ENCODE data around the gene RTCA.
"Not testable (repeated sequence)": the region's sequence is repeated elsewhere in the genome, so short reads cannot be mapped to it uniquely, and the experiment has no call there.

The RTCA gene

DNA sequence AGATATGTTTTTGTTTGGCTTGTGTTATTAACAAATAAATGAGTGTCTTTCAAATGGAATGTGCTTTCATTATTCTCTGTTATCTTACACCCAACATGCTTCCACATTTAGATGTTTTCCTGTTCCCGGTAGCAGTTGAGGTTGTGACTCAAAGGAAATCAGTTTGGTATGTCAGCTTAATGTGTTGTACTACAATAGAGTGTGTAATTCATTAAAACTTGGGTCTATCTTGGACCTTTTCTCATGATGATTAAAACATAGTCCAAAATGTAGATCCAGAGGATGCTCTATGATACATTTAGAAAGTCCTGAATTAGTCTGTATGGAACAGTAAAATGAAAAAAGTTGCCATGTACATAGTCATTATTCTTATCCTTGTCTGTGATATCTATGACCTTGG is 26.7 kb downstream of the RTCA start:
- no peaks in the 10 kb centered on the region for H3K4me1 ChIP-seq (ENCODE audit: control insufficient read depth, insufficient read depth, low read length)
- no peak overlapping the region for H3K9ac ChIP-seq (ENCODE audit: low read length)
- no peak overlapping the region for H3K4me3 ChIP-seq (ENCODE audit: low read length)
- no peaks in the 10 kb centered on the region for H3K27me3 ChIP-seq (replicated peaks; ENCODE audit: control insufficient read depth, insufficient read depth, low read length)
- no peaks in the 10 kb centered on the region for H3K9me3 ChIP-seq (ENCODE audit: control insufficient read depth, low read length)
- DNase-seq (ENCODE audit: low read depth): no peak
- peaks cover 61% of the 10 kb centered on the region for H3K36me3 ChIP-seq (ENCODE audit: control insufficient read depth, insufficient read depth, low read length, severe bottlenecking)

DNA sequence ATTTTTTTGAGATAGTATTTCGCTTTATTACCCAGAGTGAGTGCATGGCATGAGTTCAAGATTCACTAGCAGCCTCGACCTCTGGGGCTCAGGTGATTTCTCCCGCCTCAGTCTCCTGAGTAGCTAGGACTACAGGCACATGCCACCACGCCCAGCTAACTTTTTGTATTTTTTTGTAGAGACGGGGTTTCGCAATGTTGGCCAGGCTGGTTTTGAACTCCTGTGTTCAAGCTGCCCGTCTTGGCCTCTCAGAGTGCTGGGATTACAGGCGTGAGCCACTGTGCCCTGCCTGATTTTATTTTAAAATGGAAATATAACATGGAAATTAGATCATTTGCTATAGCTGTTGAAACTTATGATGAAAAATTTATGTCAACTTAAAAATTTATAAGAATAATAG is 30.1 kb downstream of the RTCA start:
- no peak overlapping the region for H3K9ac ChIP-seq (ENCODE audit: low read length)
- no peak for DNase-seq (ENCODE audit: low read depth)
- no peak overlapping the region for H3K4me3 ChIP-seq (ENCODE audit: low read length)
- no peaks in the 10 kb centered on the region for H3K9me3 ChIP-seq (ENCODE audit: control insufficient read depth, low read length)
- no peaks in the 10 kb centered on the region for H3K4me1 ChIP-seq (ENCODE audit: control insufficient read depth, insufficient read depth, low read length)
- peaks cover 27% of the 10 kb centered on the region for H3K36me3 ChIP-seq (ENCODE audit: control insufficient read depth, insufficient read depth, low read length, severe bottlenecking)
- no peaks in the 10 kb centered on the region for H3K27me3 ChIP-seq (replicated peaks; ENCODE audit: control insufficient read depth, insufficient read depth, low read length)

DNA sequence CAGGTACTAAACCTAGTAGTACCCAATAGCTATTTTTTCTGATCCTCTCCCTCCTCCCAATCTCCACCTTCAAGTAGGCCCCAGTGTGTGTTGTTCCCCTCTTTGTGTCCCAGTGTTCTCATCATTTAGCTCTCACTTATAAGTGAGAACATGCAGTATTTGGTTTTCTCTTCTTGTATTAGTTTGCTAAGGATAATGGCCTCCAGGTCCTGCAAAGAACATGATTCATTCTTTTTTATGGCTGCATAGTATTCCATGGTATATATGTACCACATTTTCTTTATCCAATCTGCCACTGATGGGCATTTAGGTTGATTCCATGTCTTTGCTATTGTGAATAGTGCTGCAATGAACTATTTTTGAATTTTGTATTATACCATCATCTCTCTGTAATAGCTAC is 31.0 kb downstream of the RTCA start:
- not testable (repeated sequence) for H3K4me3 ChIP-seq (ENCODE audit: low read length); H3K9me3 ChIP-seq (ENCODE audit: control insufficient read depth, low read length); H3K4me1 ChIP-seq (ENCODE audit: control insufficient read depth, insufficient read depth, low read length); H3K27me3 ChIP-seq (replicated peaks; ENCODE audit: control insufficient read depth, insufficient read depth, low read length); H3K9ac ChIP-seq (ENCODE audit: low read length); DNase-seq (ENCODE audit: low read depth)
- H3K36me3 ChIP-seq (ENCODE audit: control insufficient read depth, insufficient read depth, low read length, severe bottlenecking): peaks cover 18% of the 10 kb centered on the region

DNA sequence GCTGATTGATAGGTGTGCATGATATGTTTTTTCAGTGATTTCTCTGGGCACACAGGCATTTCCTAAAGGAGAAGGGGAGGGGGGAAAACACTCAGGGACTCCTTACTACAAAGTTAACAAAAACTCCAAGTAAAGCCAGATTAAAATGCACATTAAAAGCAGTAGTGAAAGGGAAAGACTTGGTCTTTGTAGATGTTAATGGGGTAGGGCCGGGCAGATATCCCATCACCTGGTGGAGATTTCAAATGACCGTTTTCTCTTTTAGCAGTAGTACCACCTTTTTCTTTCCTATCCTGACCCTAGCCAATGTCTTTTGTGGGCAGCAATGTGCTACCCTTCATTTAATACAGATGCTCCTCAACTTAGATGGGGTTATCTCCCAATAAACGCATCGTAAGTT is 32.5 kb downstream of the RTCA start:
- no peak for DNase-seq (ENCODE audit: low read depth)
- Histone ChIP-seq H3K4me3 (ENCODE audit: low read length) (no peak overlapping the region), H3K27me3 (replicated peaks; ENCODE audit: control insufficient read depth, insufficient read depth, low read length) (no peaks in the 10 kb centered on the region), H3K9ac (ENCODE audit: low read length) (no peak overlapping the region), H3K4me1 (ENCODE audit: control insufficient read depth, insufficient read depth, low read length) (no peaks in the 10 kb centered on the region), H3K9me3 (ENCODE audit: control insufficient read depth, low read length) (no peaks in the 10 kb centered on the region), H3K36me3 (ENCODE audit: control insufficient read depth, insufficient read depth, low read length, severe bottlenecking) (peaks cover 3% of the 10 kb centered on the region)

DNA sequence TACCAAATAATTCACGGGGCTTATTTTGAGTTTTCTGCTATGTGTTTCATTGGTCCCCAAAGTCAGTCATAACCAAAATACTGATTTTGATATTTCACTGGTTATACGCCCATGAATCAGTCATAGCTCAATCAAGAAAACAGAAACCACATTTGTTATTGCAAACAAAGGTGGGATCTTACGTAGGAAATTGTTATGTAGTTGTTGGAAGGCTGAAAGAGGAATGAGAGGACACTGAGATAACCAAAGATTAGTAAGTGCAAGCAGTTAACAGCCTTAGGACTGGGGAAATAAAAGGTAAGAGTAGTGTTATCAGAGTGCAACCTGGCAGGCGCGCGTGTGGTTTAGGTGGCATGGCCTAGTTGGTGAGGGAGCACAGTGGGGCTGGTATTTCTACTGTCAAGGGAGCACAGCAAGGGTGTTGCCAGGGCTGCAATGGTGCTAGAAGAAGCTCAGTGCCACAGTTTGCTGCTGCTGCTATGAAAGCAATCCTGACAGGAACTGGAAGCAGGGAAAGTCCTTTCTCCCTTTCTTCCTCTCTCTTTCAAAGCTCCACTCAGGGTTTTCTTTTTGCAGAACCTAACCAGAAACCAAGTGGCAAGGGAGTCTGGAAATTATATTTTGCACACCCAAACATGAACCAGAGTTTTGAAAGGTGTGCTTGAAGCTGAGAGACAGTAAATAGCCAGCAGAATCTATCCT is 33.7 kb downstream of the RTCA start:
- Histone ChIP-seq H3K4me1 (ENCODE audit: control insufficient read depth, insufficient read depth, low read length) (no peaks in the 10 kb centered on the region), H3K4me3 (ENCODE audit: low read length) (no peak overlapping the region), H3K9me3 (ENCODE audit: control insufficient read depth, low read length) (no peaks in the 10 kb centered on the region), H3K27me3 (replicated peaks; ENCODE audit: control insufficient read depth, insufficient read depth, low read length) (no peaks in the 10 kb centered on the region), H3K36me3 (ENCODE audit: control insufficient read depth, insufficient read depth, low read length, severe bottlenecking) (no peaks in the 10 kb centered on the region), H3K9ac (ENCODE audit: low read length) (no peak overlapping the region)
- DNase-seq (ENCODE audit: low read depth): no peak

DNA sequence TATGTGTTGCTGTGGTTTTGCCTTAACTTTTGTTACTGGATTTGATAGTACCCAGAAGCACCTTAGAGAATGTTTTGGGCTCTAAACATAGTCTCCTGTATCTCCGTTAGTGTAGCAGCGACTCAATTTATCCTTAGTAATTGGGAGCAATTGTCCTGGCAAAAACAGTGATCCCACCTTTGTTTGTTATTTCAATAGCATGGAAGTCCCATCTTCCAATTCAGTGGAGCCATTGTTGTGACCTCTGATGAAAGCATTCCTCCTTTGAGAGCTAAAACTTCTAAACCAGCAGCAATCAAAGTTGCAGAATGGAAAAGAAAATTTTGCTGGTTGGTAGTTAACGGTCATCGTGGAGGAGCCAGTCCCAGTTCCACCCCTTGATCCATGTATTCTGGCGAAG is 34.7 kb downstream of the RTCA start:
- Histone ChIP-seq H3K9ac (ENCODE audit: low read length) (no peak overlapping the region), H3K27me3 (replicated peaks; ENCODE audit: control insufficient read depth, insufficient read depth, low read length) (no peaks in the 10 kb centered on the region), H3K4me1 (ENCODE audit: control insufficient read depth, insufficient read depth, low read length) (no peaks in the 10 kb centered on the region), H3K36me3 (ENCODE audit: control insufficient read depth, insufficient read depth, low read length, severe bottlenecking) (no peaks in the 10 kb centered on the region), H3K4me3 (ENCODE audit: low read length) (no peak overlapping the region), H3K9me3 (ENCODE audit: control insufficient read depth, low read length) (no peaks in the 10 kb centered on the region)
- DNase-seq (ENCODE audit: low read depth): no peak

DNA sequence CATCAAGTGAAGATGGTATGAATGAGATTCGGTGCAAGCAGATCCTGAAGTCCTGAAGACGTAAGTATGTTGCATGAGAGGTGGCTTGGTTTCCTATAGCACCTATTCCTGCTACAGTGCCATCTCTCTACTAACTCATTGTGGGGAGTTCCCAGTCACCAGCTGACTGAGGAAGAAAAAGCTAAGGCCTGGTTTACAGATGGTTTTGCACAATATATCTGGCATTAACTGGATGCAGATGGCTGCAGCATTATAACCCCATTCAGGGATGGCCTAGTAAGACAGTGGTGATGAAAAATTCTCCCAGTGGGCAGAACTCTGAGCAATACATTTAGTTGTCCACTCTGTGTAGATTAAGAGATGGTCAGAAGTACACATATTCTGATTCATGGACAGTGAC is 36.7 kb downstream of the RTCA start:
- Histone ChIP-seq H3K9me3 (ENCODE audit: control insufficient read depth, low read length) (no peaks in the 10 kb centered on the region), H3K4me3 (ENCODE audit: low read length) (no peak overlapping the region), H3K4me1 (ENCODE audit: control insufficient read depth, insufficient read depth, low read length) (no peaks in the 10 kb centered on the region), H3K27me3 (replicated peaks; ENCODE audit: control insufficient read depth, insufficient read depth, low read length) (no peaks in the 10 kb centered on the region), H3K36me3 (ENCODE audit: control insufficient read depth, insufficient read depth, low read length, severe bottlenecking) (no peaks in the 10 kb centered on the region), H3K9ac (ENCODE audit: low read length) (no peak overlapping the region)
- DNase-seq (ENCODE audit: low read depth): no peak

DNA sequence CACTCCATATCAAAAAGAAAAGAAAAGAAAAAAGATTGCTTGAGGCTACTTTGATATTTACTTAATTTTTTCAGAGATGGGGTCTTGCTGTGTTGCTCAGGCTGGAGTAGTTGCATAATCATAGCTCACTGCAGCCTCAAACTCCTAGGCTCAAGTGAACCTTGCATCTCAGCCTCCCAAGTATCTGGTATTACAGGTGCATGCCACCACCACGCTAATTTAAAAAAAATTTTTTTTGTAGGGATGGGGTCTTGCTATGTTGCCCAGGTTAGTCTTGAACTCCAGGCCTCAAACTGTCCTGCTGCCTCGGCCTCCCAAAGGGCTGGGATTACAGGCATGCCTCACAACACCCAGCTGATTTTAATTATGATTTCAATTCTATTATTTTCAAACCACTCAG is 38.2 kb downstream of the RTCA start:
- H3K4me1 ChIP-seq (ENCODE audit: control insufficient read depth, insufficient read depth, low read length): no peaks in the 10 kb centered on the region
- no peak for DNase-seq (ENCODE audit: low read depth)

DNA sequence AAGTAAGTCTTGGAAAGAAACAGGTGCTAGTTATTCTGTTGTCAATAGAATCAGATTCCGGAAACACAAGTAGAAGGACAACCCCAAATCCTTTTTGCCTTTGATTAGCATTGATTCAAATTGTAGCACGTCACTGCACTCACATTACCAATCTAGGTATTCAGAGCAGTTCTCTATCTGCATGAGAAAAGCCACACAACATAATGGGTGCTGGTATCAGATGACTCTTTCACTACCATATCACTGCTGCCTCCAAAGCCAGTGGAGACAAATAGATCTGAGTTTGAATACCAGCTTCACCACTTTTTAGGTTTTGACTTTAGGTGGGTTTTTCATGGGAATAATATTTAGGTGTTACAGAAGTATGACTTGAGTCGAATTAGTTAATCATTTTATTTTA is 38.9 kb downstream of the RTCA start:
- Histone ChIP-seq H3K4me3 (ENCODE audit: low read length) (no peak overlapping the region), H3K27me3 (replicated peaks; ENCODE audit: control insufficient read depth, insufficient read depth, low read length) (no peaks in the 10 kb centered on the region), H3K4me1 (ENCODE audit: control insufficient read depth, insufficient read depth, low read length) (no peaks in the 10 kb centered on the region), H3K36me3 (ENCODE audit: control insufficient read depth, insufficient read depth, low read length, severe bottlenecking) (no peaks in the 10 kb centered on the region), H3K9ac (ENCODE audit: low read length) (no peak overlapping the region), H3K9me3 (ENCODE audit: control insufficient read depth, low read length) (no peaks in the 10 kb centered on the region)
- DNase-seq (ENCODE audit: low read depth): no peak

More for the DNA sequence above, 38.2 kb downstream of the RTCA start:
- no peaks in the 10 kb centered on the region for H3K27me3 ChIP-seq (replicated peaks; ENCODE audit: control insufficient read depth, insufficient read depth, low read length)
- H3K9me3 ChIP-seq (ENCODE audit: control insufficient read depth, low read length): no peaks in the 10 kb centered on the region
- no peak overlapping the region for H3K4me3 ChIP-seq (ENCODE audit: low read length)
- no peaks in the 10 kb centered on the region for H3K36me3 ChIP-seq (ENCODE audit: control insufficient read depth, insufficient read depth, low read length, severe bottlenecking)
- H3K9ac ChIP-seq (ENCODE audit: low read length): no peak overlapping the region

DNA sequence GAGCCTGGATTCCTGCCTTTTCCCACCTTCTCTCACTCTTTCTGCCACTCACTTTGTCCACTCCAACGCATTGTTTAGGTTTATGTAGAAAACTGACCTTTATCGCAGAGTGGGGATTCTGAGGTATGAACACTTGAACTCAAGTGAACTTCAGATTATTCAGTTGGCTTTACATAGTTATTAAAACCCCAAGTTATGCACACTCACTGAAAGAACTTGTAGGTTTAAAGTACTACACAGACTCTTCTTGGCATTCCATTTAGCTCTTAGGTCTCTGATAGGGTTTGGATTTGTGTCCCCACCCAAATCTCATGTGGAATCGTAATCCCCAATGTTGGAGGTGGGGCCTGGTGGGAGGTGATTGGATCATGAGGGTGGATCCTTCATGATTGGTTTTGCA is 39.9 kb downstream of the RTCA start:
- no peaks in the 10 kb centered on the region for H3K27me3 ChIP-seq (replicated peaks; ENCODE audit: control insufficient read depth, insufficient read depth, low read length)
- H3K36me3 ChIP-seq (ENCODE audit: control insufficient read depth, insufficient read depth, low read length, severe bottlenecking): no peaks in the 10 kb centered on the region
- H3K4me1 ChIP-seq (ENCODE audit: control insufficient read depth, insufficient read depth, low read length): no peaks in the 10 kb centered on the region
- DNase-seq (ENCODE audit: low read depth): no peak
- H3K9me3 ChIP-seq (ENCODE audit: control insufficient read depth, low read length): no peaks in the 10 kb centered on the region
- H3K9ac ChIP-seq (ENCODE audit: low read length): no peak overlapping the region
- H3K4me3 ChIP-seq (ENCODE audit: low read length): no peak overlapping the region

DNA sequence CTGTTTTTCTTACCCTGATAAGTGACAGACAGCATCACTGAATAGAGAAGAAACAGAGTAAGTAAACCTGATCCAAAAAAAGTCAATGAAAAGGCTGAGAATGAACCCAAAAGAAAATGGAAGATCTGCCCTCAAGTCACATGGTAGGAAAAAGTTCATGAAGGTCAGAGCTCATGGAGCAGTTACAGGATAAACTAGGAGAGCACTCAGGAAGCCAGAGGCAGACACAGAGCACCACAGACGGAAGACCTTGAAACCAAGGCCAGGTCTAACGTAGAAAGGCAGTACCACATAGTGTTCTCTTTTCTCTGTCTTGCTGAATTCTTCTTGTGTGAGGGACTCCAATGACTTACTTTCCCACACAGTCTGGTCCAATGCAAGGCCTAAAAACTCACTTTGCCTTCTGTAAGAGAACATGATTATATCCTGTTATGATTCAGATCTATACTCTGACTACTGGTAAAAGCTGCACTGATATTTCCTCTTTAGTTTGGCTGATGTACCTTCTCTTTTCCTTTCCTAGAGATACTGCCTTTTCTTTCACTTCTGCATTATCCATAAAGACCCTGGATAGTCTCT is 40.8 kb downstream of the RTCA start:
- Histone ChIP-seq H3K9me3 (ENCODE audit: control insufficient read depth, low read length) (no peaks in the 10 kb centered on the region), H3K36me3 (ENCODE audit: control insufficient read depth, insufficient read depth, low read length, severe bottlenecking) (no peaks in the 10 kb centered on the region), H3K27me3 (replicated peaks; ENCODE audit: control insufficient read depth, insufficient read depth, low read length) (no peaks in the 10 kb centered on the region), H3K4me1 (ENCODE audit: control insufficient read depth, insufficient read depth, low read length) (no peaks in the 10 kb centered on the region), H3K9ac (ENCODE audit: low read length) (no peak overlapping the region), H3K4me3 (ENCODE audit: low read length) (no peak overlapping the region)
- no peak for DNase-seq (ENCODE audit: low read depth)

DNA sequence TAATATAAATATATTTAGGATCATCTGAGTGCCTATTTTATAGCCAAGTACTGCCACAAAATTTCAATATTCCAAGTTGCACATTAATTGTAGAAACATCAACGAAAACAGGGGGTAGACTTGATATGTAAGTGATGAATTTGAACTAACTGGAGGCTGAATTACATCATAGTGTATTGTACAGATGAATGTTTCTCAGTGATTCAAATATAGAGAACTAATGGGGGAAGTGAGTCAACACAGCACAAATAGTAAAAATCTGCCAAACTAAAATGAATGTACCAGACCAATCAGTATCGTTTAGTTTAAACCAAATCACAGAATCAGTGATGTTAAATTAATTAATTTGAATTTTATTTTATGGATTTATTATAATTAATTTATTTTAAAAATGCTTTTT is 42.8 kb downstream of the RTCA start:
- H3K27me3 ChIP-seq (replicated peaks; ENCODE audit: control insufficient read depth, insufficient read depth, low read length): no peaks in the 10 kb centered on the region
- H3K4me1 ChIP-seq (ENCODE audit: control insufficient read depth, insufficient read depth, low read length): no peaks in the 10 kb centered on the region
- peak; percentile 25 for DNase-seq (ENCODE audit: low read depth)
- no peaks in the 10 kb centered on the region for H3K36me3 ChIP-seq (ENCODE audit: control insufficient read depth, insufficient read depth, low read length, severe bottlenecking)
- no peak overlapping the region for H3K4me3 ChIP-seq (ENCODE audit: low read length)
- no peaks in the 10 kb centered on the region for H3K9me3 ChIP-seq (ENCODE audit: control insufficient read depth, low read length)
- no peak overlapping the region for H3K9ac ChIP-seq (ENCODE audit: low read length)

All from adipocyte (in vitro differentiated cells).